Cortex of kidney (tissue), 1 donor: ENCODE data around the gene FBXW8.

Source experiments
- DNase-seq: peaks from one replicate; lab custom pipeline; 2025; lab: John Stamatoyannopoulos, UW

FBXW8 gene

GRCh38 chr12:116955382-116956021 lies 44.8 kb downstream of the FBXW8 start:
- no peak for DNase-seq

- no peak for DNase-seq
Measured at GRCh38 chr12:116958402-116959197, 47.9 kb downstream of the FBXW8 start.

- DNase-seq: no peak
Measured at GRCh38 chr12:116959198-116959460, 48.4 kb downstream of the FBXW8 start.

- DNase-seq: no peak
Measured at GRCh38 chr12:116959845-116960514, 49.2 kb downstream of the FBXW8 start.

- no peak for DNase-seq
Measured at GRCh38 chr12:116962197-116962596, 51.4 kb downstream of the FBXW8 start.

GRCh38 chr12:116962783-116963356 lies 52.1 kb downstream of the FBXW8 start:
- DNase-seq: no peak

- no peak for DNase-seq
Measured at GRCh38 chr12:116964054-116965050, 53.6 kb downstream of the FBXW8 start.

- no peak for DNase-seq
Measured at GRCh38 chr12:116968986-116969385, 58.2 kb downstream of the FBXW8 start.

- DNase-seq: no peak
Measured at GRCh38 chr12:116969615-116970585, 59.1 kb downstream of the FBXW8 start.

GRCh38 chr12:116971222-116971621 lies 60.5 kb downstream of the FBXW8 start:
- no peak for DNase-seq

GRCh38 chr12:116975779-116976393 lies 65.1 kb downstream of the FBXW8 start:
- no peak for DNase-seq

GRCh38 chr12:116977465-116978380 lies 67.0 kb downstream of the FBXW8 start:
- no peak for DNase-seq

- no peak for DNase-seq
Measured at GRCh38 chr12:116978791-116979508, 68.2 kb downstream of the FBXW8 start.

GRCh38 chr12:116980083-116980482 lies 69.3 kb downstream of the FBXW8 start:
- no peak for DNase-seq

GRCh38 chr12:116982791-116983411 lies 72.2 kb downstream of the FBXW8 start:
- DNase-seq: no peak

- no peak for DNase-seq
Measured at GRCh38 chr12:116984098-116984497, 73.3 kb downstream of the FBXW8 start.

- no peak for DNase-seq
Measured at GRCh38 chr12:116990329-116990728, 79.6 kb downstream of the FBXW8 start.
